Karpas-422 (cell line): ENCODE results near the gene PLCZ1. TPM values are rescaled to one million over a fixed set of nuclear protein-coding genes. Genes with fewer than 3 reads are reported as not detected.

Experiments used
- DNase-seq: peaks from one replicate; pipeline ENCODE4 v3.0.0-alpha.2; 2015
- H2AFZ ChIP-seq: fragments of 200-600 bp; sonication (generic); 2 replicates; pipeline ENCODE4 v1.6.1; 2014; ENCODE audit warnings: antibody characterized with exemption, low read length, mixed read lengths
- H3K27ac ChIP-seq: fragments of 200-600 bp; sonication (generic); 2 replicates; pipeline ENCODE4 v1.5.1; 2014; ENCODE audit warnings: mild to moderate bottlenecking, low read length, moderate library complexity
- H3K27me3 ChIP-seq: fragments of 200-600 bp; sonication (generic); 2 replicates; pipeline ENCODE4 v1.6.1; 2014; ENCODE audit warnings: low read length, mixed read lengths
- H3K36me3 ChIP-seq: fragments of 200-600 bp; sonication (generic); 2 replicates; pipeline ENCODE4 v1.6.1; 2014; ENCODE audit warnings: low read length, mixed read lengths; ENCODE audit not compliant: insufficient read depth
- H3K4me1 ChIP-seq: fragments of 200-600 bp; sonication (generic); 2 replicates; pipeline ENCODE4 v1.6.1; 2014; ENCODE audit warnings: mild to moderate bottlenecking, low read length, mixed read lengths
- H3K4me2 ChIP-seq: fragments of 200-600 bp; sonication (generic); 2 replicates; pipeline ENCODE4 v1.6.1; 2014; ENCODE audit warnings: low read length, low read depth, mild to moderate bottlenecking; ENCODE audit not compliant: poor library complexity, severe bottlenecking
- H3K4me3 ChIP-seq: fragments of 200-600 bp; sonication (generic); 2 replicates; pipeline ENCODE4 v1.5.1; 2014; ENCODE audit warnings: mild to moderate bottlenecking, antibody characterized with exemption, low read length, mixed read lengths
- H3K79me2 ChIP-seq: fragments of 200-600 bp; sonication (generic); 2 replicates; pipeline ENCODE4 v1.6.1; 2014; ENCODE audit warnings: mild to moderate bottlenecking, low read length, mixed read lengths
- H3K9ac ChIP-seq: fragments of 200-600 bp; sonication (generic); 2 replicates; pipeline ENCODE4 v1.6.0; 2014; ENCODE audit warnings: low read length
- H3K9me2 ChIP-seq: fragments of 200-600 bp; sonication (generic), shearing (Covaris generic); replicated peaks from 2 replicates; pipeline ENCODE4 v1.6.0; 2014; ENCODE audit warnings: mild to moderate bottlenecking, low read length, moderate library complexity; ENCODE audit not compliant: insufficient read depth
- H3K9me3 ChIP-seq: fragments of 300-700, 200-600 bp; sonication (generic); 2 replicates; pipeline ENCODE4 v1.6.1; 2014; ENCODE audit warnings: low read length, mixed read lengths
- H4K20me1 ChIP-seq: fragments of 200-600 bp; sonication (generic); 2 replicates; pipeline ENCODE4 v1.6.1; 2014; ENCODE audit warnings: mild to moderate bottlenecking, antibody characterized with exemption, low read length, low read depth; ENCODE audit not compliant: insufficient read depth
- total RNA-seq: library from RNA; depleted of rRNA; stranded (reverse); fragments of >200 nt; shearing (Covaris generic); gene quantifications from 2 replicates; pipeline ENCODE4 v1.2.3, GENCODE V29; 2014; ENCODE audit warnings: low replicate concordance

Gene PLCZ1
- total RNA-seq, 1 experiment from 2014 or later = not detected

GRCh38 chr12:18676141-18676540 is 61.7 kb downstream of the PLCZ1 start:
- Histone ChIP-seq H3K27me3 (no peaks in the 10 kb centered on the region), H3K9me3 (no peaks in the 10 kb centered on the region), H3K27ac (no peak overlapping the region), H3K9me2 (no peaks in the 10 kb centered on the region), H3K4me3 (no peak overlapping the region), H3K4me1 (no peaks in the 10 kb centered on the region), H3K36me3 (no peaks in the 10 kb centered on the region), H2AFZ (no peak overlapping the region), H4K20me1 (no peaks in the 10 kb centered on the region), H3K4me2 (no peak overlapping the region), H3K9ac (no peak overlapping the region), H3K79me2 (no peaks in the 10 kb centered on the region)
- no peak for DNase-seq

GRCh38 chr12:18658829-18659228 is 79.0 kb downstream of the PLCZ1 start:
- Histone ChIP-seq H3K4me3 (no peak overlapping the region), H3K9me2 (no peaks in the 10 kb centered on the region), H3K9ac (no peak overlapping the region), H2AFZ (no peak overlapping the region), H3K4me2 (no peak overlapping the region), H3K27me3 (no peaks in the 10 kb centered on the region), H3K9me3 (peaks cover 8% of the 10 kb centered on the region; the same call in 1 of the 2 replicates), H3K79me2 (no peaks in the 10 kb centered on the region), H3K27ac (no peak overlapping the region), H4K20me1 (no peaks in the 10 kb centered on the region), H3K36me3 (no peaks in the 10 kb centered on the region), H3K4me1 (no peaks in the 10 kb centered on the region)
- no peak for DNase-seq

- no peak overlapping the region for H3K9ac ChIP-seq
- no peaks in the 10 kb centered on the region for H3K27me3 ChIP-seq
- H4K20me1 ChIP-seq = no peaks in the 10 kb centered on the region
- H3K9me2 ChIP-seq = no peaks in the 10 kb centered on the region
- H3K4me3 ChIP-seq = no peak overlapping the region
- no peaks in the 10 kb centered on the region for H3K79me2 ChIP-seq
- H3K4me1 ChIP-seq = no peaks in the 10 kb centered on the region
- H3K36me3 ChIP-seq = no peaks in the 10 kb centered on the region
- H3K9me3 ChIP-seq = peaks cover 4% of the 10 kb centered on the region; the same call in 1 of the 2 replicates
- DNase-seq = no peak
- H2AFZ ChIP-seq = no peak overlapping the region
- no peak overlapping the region for H3K4me2 ChIP-seq
- no peak overlapping the region for H3K27ac ChIP-seq
Observed at GRCh38 chr12:18658179-18658578, 79.6 kb downstream of the PLCZ1 start.

GRCh38 chr12:18655351-18655750 is 82.5 kb downstream of the PLCZ1 start:
- Histone ChIP-seq H3K79me2 (no peaks in the 10 kb centered on the region), H3K36me3 (no peaks in the 10 kb centered on the region), H3K27ac (no peak overlapping the region), H2AFZ (no peak overlapping the region), H3K4me3 (no peak overlapping the region), H3K4me1 (no peaks in the 10 kb centered on the region), H3K27me3 (no peaks in the 10 kb centered on the region), H3K9me2 (no peaks in the 10 kb centered on the region), H3K9ac (no peak overlapping the region), H4K20me1 (no peaks in the 10 kb centered on the region), H3K9me3 (peaks cover 4% of the 10 kb centered on the region; the same call in 1 of the 2 replicates), H3K4me2 (no peak overlapping the region)
- DNase-seq = no peak

GRCh38 chr12:18653465-18653864 is 84.3 kb downstream of the PLCZ1 start:
- DNase-seq = no peak
- no peak overlapping the region for H3K27ac ChIP-seq
- no peaks in the 10 kb centered on the region for H3K9me2 ChIP-seq
- no peak overlapping the region for H3K9ac ChIP-seq
- H4K20me1 ChIP-seq = no peaks in the 10 kb centered on the region
- no peaks in the 10 kb centered on the region for H3K79me2 ChIP-seq
- peaks cover 4% of the 10 kb centered on the region; the same call in 1 of the 2 replicates for H3K9me3 ChIP-seq
- no peak overlapping the region for H3K4me2 ChIP-seq
- no peaks in the 10 kb centered on the region for H3K27me3 ChIP-seq
- H3K4me3 ChIP-seq = no peak overlapping the region
- no peaks in the 10 kb centered on the region for H3K36me3 ChIP-seq
- H3K4me1 ChIP-seq = no peaks in the 10 kb centered on the region
- H2AFZ ChIP-seq = no peak overlapping the region

- Histone ChIP-seq H3K27ac (no peak overlapping the region), H3K36me3 (no peaks in the 10 kb centered on the region), H3K27me3 (no peaks in the 10 kb centered on the region), H3K4me2 (no peak overlapping the region), H4K20me1 (no peaks in the 10 kb centered on the region), H3K79me2 (no peaks in the 10 kb centered on the region), H3K9ac (no peak overlapping the region), H2AFZ (no peak overlapping the region), H3K9me2 (no peaks in the 10 kb centered on the region), H3K9me3 (no peaks in the 10 kb centered on the region), H3K4me3 (no peak overlapping the region), H3K4me1 (no peaks in the 10 kb centered on the region)
- no peak for DNase-seq
Observed at GRCh38 chr12:18652596-18652995, 85.2 kb downstream of the PLCZ1 start.

- no peaks in the 10 kb centered on the region for H3K27me3 ChIP-seq
- DNase-seq = no peak
Observed at GRCh38 chr12:18651525-18651924, 86.3 kb downstream of the PLCZ1 start.

GRCh38 chr12:18646286-18646890 is 91.4 kb downstream of the PLCZ1 start:
- Histone ChIP-seq H3K4me2 (no peak overlapping the region), H3K9ac (no peak overlapping the region), H3K27ac (no peak overlapping the region), H3K9me2 (no peaks in the 10 kb centered on the region), H3K4me3 (no peak overlapping the region), H2AFZ (no peak overlapping the region), H3K79me2 (no peaks in the 10 kb centered on the region), H3K4me1 (no peaks in the 10 kb centered on the region), H3K36me3 (no peaks in the 10 kb centered on the region), H3K27me3 (no peaks in the 10 kb centered on the region), H3K9me3 (no peaks in the 10 kb centered on the region), H4K20me1 (no peaks in the 10 kb centered on the region)
- no peak for DNase-seq

More at GRCh38 chr12:18651525-18651924, 86.3 kb downstream of the PLCZ1 start:
- no peaks in the 10 kb centered on the region for H3K79me2 ChIP-seq
- no peak overlapping the region for H3K4me3 ChIP-seq
- H3K9ac ChIP-seq = no peak overlapping the region
- H3K9me2 ChIP-seq = no peaks in the 10 kb centered on the region
- H3K4me1 ChIP-seq = no peaks in the 10 kb centered on the region
- no peak overlapping the region for H3K27ac ChIP-seq
- H4K20me1 ChIP-seq = no peaks in the 10 kb centered on the region
- H2AFZ ChIP-seq = no peak overlapping the region
- H3K36me3 ChIP-seq = no peaks in the 10 kb centered on the region
- H3K4me2 ChIP-seq = no peak overlapping the region
- no peaks in the 10 kb centered on the region for H3K9me3 ChIP-seq
